GM12891 (cell line): ENCODE results near the gene BTNL8.

Source experiments
- DNase-seq: peaks from one replicate; pipeline ENCODE4 v3.0.0; 2011; ENCODE audit warnings: low spot score; ENCODE audit not compliant: insufficient read length
- FAIRE-seq: peaks from 2 replicates; lab custom pipeline; 2011; peaks lifted over from hg19 to GRCh38; lab: Jason Lieb, UNC
- PAX5 ChIP-seq: IDR thresholded peaks from 2 replicates; pipeline ENCODE4 v1.6.1; 2011; ENCODE audit warnings: low read length, moderate library complexity, mild to moderate bottlenecking; ENCODE audit not compliant: insufficient read depth, severe bottlenecking
- POLR2A ChIP-seq: IDR thresholded peaks from 2 replicates; pipeline ENCODE4 v1.6.1; 2011; ENCODE audit warnings: low read depth, low read length, control low read depth
- POLR2AphosphoS5 ChIP-seq: IDR thresholded peaks from 2 replicates; pipeline ENCODE4 v1.6.1; 2011; ENCODE audit warnings: low read depth, low read length, control low read depth
- POU2F2 ChIP-seq: IDR thresholded peaks from 2 replicates; pipeline ENCODE4 v1.6.1; 2011; ENCODE audit warnings: low read depth, mild to moderate bottlenecking, control low read depth, low read length, moderate library complexity
- SPI1 ChIP-seq: IDR thresholded peaks from 2 replicates; pipeline ENCODE4 v1.6.1; 2011; ENCODE audit warnings: low read depth, low read length, control low read depth
- TAF1 ChIP-seq: IDR thresholded peaks from 2 replicates; pipeline ENCODE4 v1.6.1; 2011; ENCODE audit warnings: low read depth, low read length, control low read depth

BTNL8 gene

GRCh38 chr5:180908998-180909731 is 10.2 kb downstream of the BTNL8 start:
- no peak for TF ChIP-seq PAX5
- TF ChIP-seq POLR2A, result no peak
- no peak for TF ChIP-seq SPI1
- no peak for TF ChIP-seq TAF1
- FAIRE-seq (no peak), DNase-seq (no peak)

GRCh38 chr5:180909782-180910181 is 10.8 kb downstream of the BTNL8 start:
- FAIRE-seq (no peak), DNase-seq (no peak)
- no peak for TF ChIP-seq POLR2A
- TF ChIP-seq SPI1, result no peak
- TF ChIP-seq PAX5, result no peak
- TF ChIP-seq POLR2AphosphoS5, result no peak
- no peak for TF ChIP-seq TAF1
- no peak for TF ChIP-seq POU2F2

GRCh38 chr5:180910182-180910581 is 11.2 kb downstream of the BTNL8 start:
- no peak for FAIRE-seq
- TF ChIP-seq TAF1 (no peak), POLR2A (no peak), POLR2AphosphoS5 (no peak), SPI1 (no peak), POU2F2 (no peak), PAX5 (no peak)
- DNase-seq, result no peak

- DNase-seq (no peak), FAIRE-seq (no peak)
- TF ChIP-seq TAF1 (no peak), POLR2AphosphoS5 (no peak), POLR2A (no peak), SPI1 (no peak), POU2F2 (no peak), PAX5 (no peak)
These were observed 11.8 kb downstream of the BTNL8 start for GRCh38 chr5:180910735-180911134.

GRCh38 chr5:180914646-180915045 is 15.7 kb downstream of the BTNL8 start:
- no peak for FAIRE-seq
- DNase-seq, result no peak

GRCh38 chr5:180915924-180916323 is 17.0 kb downstream of the BTNL8 start:
- DNase-seq, result no peak
- TF ChIP-seq PAX5 (no peak), POLR2AphosphoS5 (no peak), SPI1 (no peak), TAF1 (no peak), POLR2A (no peak), POU2F2 (no peak)
- FAIRE-seq, result no peak

More at GRCh38 chr5:180914646-180915045, 15.7 kb downstream of the BTNL8 start:
- no peak for TF ChIP-seq POU2F2
- no peak for TF ChIP-seq SPI1
- no peak for TF ChIP-seq POLR2A
- no peak for TF ChIP-seq TAF1
- no peak for TF ChIP-seq POLR2AphosphoS5
- TF ChIP-seq PAX5, result no peak

GRCh38 chr5:180918380-180918779 is 19.4 kb downstream of the BTNL8 start:
- no peak for DNase-seq
- no peak for TF ChIP-seq TAF1
- no peak for TF ChIP-seq POLR2A
- no peak for TF ChIP-seq POU2F2
- no peak for TF ChIP-seq PAX5
- TF ChIP-seq SPI1, result no peak
- TF ChIP-seq POLR2AphosphoS5, result no peak
- FAIRE-seq, result no peak

GRCh38 chr5:180920710-180921109 is 21.8 kb downstream of the BTNL8 start:
- TF ChIP-seq PAX5 (no peak), POU2F2 (no peak), POLR2AphosphoS5 (no peak), POLR2A (no peak), SPI1 (no peak), TAF1 (no peak)
- FAIRE-seq (no peak), DNase-seq (no peak)

GRCh38 chr5:180922932-180923331 is 24.0 kb downstream of the BTNL8 start:
- FAIRE-seq (no peak), DNase-seq (no peak)
- TF ChIP-seq PAX5 (no peak), POLR2AphosphoS5 (no peak), POU2F2 (no peak), TAF1 (no peak), POLR2A (no peak), SPI1 (no peak)

- DNase-seq (no peak), FAIRE-seq (no peak)
- TF ChIP-seq SPI1 (no peak), POLR2A (no peak), POU2F2 (no peak), POLR2AphosphoS5 (no peak), TAF1 (no peak), PAX5 (no peak)
These were observed 33.7 kb downstream of the BTNL8 start for GRCh38 chr5:180932660-180933059.
